HG03342 (cell line): ENCODE results near the gene TAS2R13.

ENCODE experiments used
- ATAC-seq: cut with Tn5 transposase; IDR thresholded peaks from one replicate; pipeline ENCODE4 v1.9.1; 2021; ENCODE audit warnings: mild to moderate bottlenecking, moderate library complexity; ENCODE audit not compliant: unreplicated experiment

TAS2R13 gene

GRCh38 chr12:10873378-10873777 lies 36.0 kb downstream of the TAS2R13 start:
- no peak for ATAC-seq

GRCh38 chr12:10867381-10867780 lies 42.0 kb downstream of the TAS2R13 start:
- ATAC-seq, result no peak

- ATAC-seq, result no peak
Measured at GRCh38 chr12:10863512-10864218, 45.7 kb downstream of the TAS2R13 start.

GRCh38 chr12:10861366-10861765 lies 48.0 kb downstream of the TAS2R13 start:
- no peak for ATAC-seq
